SK-N-SH (cell line): ENCODE measurements around the gene KLF18. TPM values are rescaled to one million over a fixed set of nuclear protein-coding genes. Genes with fewer than 3 reads are reported as not detected.

Experiments
- CTCF ChIA-PET: fragments of 300-600, 350-600 bp; formaldehyde crosslinking; extraction: SDS; loops from one replicate; lab custom pipeline; 2021; lab: Yijun Ruan, JAX
- POLR2A ChIA-PET: fragments of 350-600 bp; sonication (Branson Sonifier 250); formaldehyde crosslinking; extraction: SDS; loops from one replicate; lab custom pipeline; 2020; ENCODE audit warnings: antibody characterized with exemption, inconsistent platforms; lab: Yijun Ruan, JAX
- DNase-seq: peaks from one replicate; pipeline ENCODE4 v3.0.0; 2012
- H2AFZ ChIP-seq: fragments of 200-600 bp; sonication (generic); 2 replicates; pipeline ENCODE4 v1.8.1; 2016; ENCODE audit warnings: antibody characterized with exemption, mild to moderate bottlenecking, low read depth
- H3F3A ChIP-seq: fragments of 200-600 bp; sonication (generic); replicated peaks from 2 replicates; pipeline ENCODE3; 2016; ENCODE audit warnings: antibody characterized with exemption, mild to moderate bottlenecking; ENCODE audit not compliant: insufficient read depth
- H3K27ac ChIP-seq, 2 experiments: fragments of 200-500 bp in 1 of 2; fragments of 200-600 bp in 1 of 2; sonication (Bioruptor generic) in 1 of 2; sonication (generic), shearing (Covaris generic) in 1 of 2; 2 replicates each; pipeline versions ENCODE4 v1.5.1 to v1.6.1; 2014 to 2016; ENCODE audit warnings: low read depth in 2 of 2, inconsistent platforms in 1 of 2, low read length in 1 of 2, mild to moderate bottlenecking in 1 of 2, mixed read lengths in 1 of 2
- H3K27me3 ChIP-seq: fragments of 200-600 bp; sonication (generic), shearing (Covaris generic); 2 replicates; pipeline ENCODE4 v1.6.1; 2016; ENCODE audit warnings: mixed run types; ENCODE audit not compliant: insufficient read depth
- H3K36me3 ChIP-seq, 2 experiments: fragments of 200-500 bp in 1 of 2; fragments of 200-600 bp in 1 of 2; sonication (Bioruptor generic) in 1 of 2; sonication (generic) in 1 of 2; replicated peaks in 1 of 2; 2 replicates each; pipeline versions ENCODE3 to v1.5.1; 2014 to 2016; ENCODE audit warnings: low read length in 1 of 2, mild to moderate bottlenecking in 1 of 2; ENCODE audit not compliant: insufficient read depth in 2 of 2, control insufficient read depth in 1 of 2
- H3K4me1 ChIP-seq, 2 experiments: fragments of 200-500 bp in 1 of 2; fragments of 200-600 bp in 1 of 2; sonication (Bioruptor generic) in 1 of 2; sonication (generic), shearing (Covaris generic) in 1 of 2; 2 replicates each; pipeline versions ENCODE4 v1.5.1 to v1.6.1; 2014 to 2016; ENCODE audit warnings: low read depth in 1 of 2, low read length in 1 of 2, mixed run types in 1 of 2; ENCODE audit not compliant: insufficient read depth in 2 of 2, control insufficient read depth in 1 of 2
- H3K4me2 ChIP-seq: fragments of 200-600 bp; sonication (generic), shearing (Covaris generic); 2 replicates; pipeline ENCODE4 v1.6.1; 2017; ENCODE audit warnings: mixed run types
- H3K4me3 ChIP-seq, 2 experiments: fragments of 200-500 bp in 1 of 2; fragments of 200-600 bp in 1 of 2; sonication (Bioruptor generic) in 1 of 2; sonication (generic), shearing (Covaris generic) in 1 of 2; 2 replicates each; pipeline versions ENCODE4 v1.5.1 to v1.8.1; 2014 to 2016; ENCODE audit warnings: low read depth in 2 of 2, inconsistent platforms in 1 of 2, low read length in 1 of 2, mild to moderate bottlenecking in 1 of 2, mixed read lengths in 1 of 2, moderate library complexity in 1 of 2
- H3K79me2 ChIP-seq: fragments of 200-600 bp; sonication (generic); 2 replicates; pipeline ENCODE4 v1.8.1; 2017; ENCODE audit warnings: mild to moderate bottlenecking; ENCODE audit not compliant: insufficient read depth
- H3K9ac ChIP-seq: fragments of 200-600 bp; sonication (generic); 2 replicates; pipeline ENCODE4 v1.6.1; 2017; ENCODE audit warnings: mixed run types
- H3K9me2 ChIP-seq: fragments of 200-600 bp; sonication (generic); 2 replicates; pipeline ENCODE4 v1.6.1; 2017; ENCODE audit warnings: mixed run types
- H3K9me3 ChIP-seq: fragments of 200-600 bp; sonication (generic); 2 replicates; pipeline ENCODE4 v1.6.1; 2017; ENCODE audit warnings: mixed run types, mild to moderate bottlenecking, moderate library complexity
- H4K20me1 ChIP-seq: fragments of 200-600 bp; sonication (generic); 2 replicates; pipeline ENCODE4 v1.6.1; 2017; ENCODE audit warnings: mild to moderate bottlenecking, mixed run types; ENCODE audit not compliant: insufficient read depth
- EP300 ChIP-seq, 2 experiments: IDR thresholded peaks; 2 replicates each; pipeline versions ENCODE4 v1.4.0 to v1.6.1; 2012; ENCODE audit warnings: borderline replicate concordance in 1 of 2, low read depth in 1 of 2, low read length in 1 of 2
- FOSL2 ChIP-seq: IDR thresholded peaks from 2 replicates; pipeline ENCODE4 v1.4.0; 2012; ENCODE audit warnings: low read depth, mild to moderate bottlenecking, moderate library complexity, borderline replicate concordance
- GABPA ChIP-seq: IDR thresholded peaks from 2 replicates; pipeline ENCODE4 v1.4.0; 2012; ENCODE audit warnings: low read depth, mild to moderate bottlenecking
- JUND ChIP-seq: IDR thresholded peaks from 2 replicates; pipeline ENCODE4 v1.4.0; 2012
- MXI1 ChIP-seq: IDR thresholded peaks from 2 replicates; pipeline ENCODE4 v1.6.1; 2012; ENCODE audit warnings: mild to moderate bottlenecking, low read depth, low read length, improper control_type of control experiment
- NFIC ChIP-seq: IDR thresholded peaks from 2 replicates; pipeline ENCODE4 v1.4.0; 2012; ENCODE audit warnings: borderline replicate concordance
- PBX3 ChIP-seq: IDR thresholded peaks from 2 replicates; pipeline ENCODE4; 2012
- RXRA ChIP-seq: IDR thresholded peaks from 2 replicates; pipeline ENCODE4 v1.4.0; 2012; ENCODE audit warnings: low read depth, mild to moderate bottlenecking, borderline replicate concordance
- SIN3A ChIP-seq: IDR thresholded peaks from 2 replicates; pipeline ENCODE4 v1.6.1; 2012; ENCODE audit warnings: low read depth, mild to moderate bottlenecking, low read length, moderate library complexity, borderline replicate concordance
- WGBS: methylation state at CpG from one replicate; pipeline ENCODE4 v1.1.6; 2017; ENCODE audit warnings: low lambda C conversion rate; 5-methylcytosine and 5-hydroxymethylcytosine counted together
- polyA plus RNA-seq, 3 experiments: library from polyadenylated mRNA; depleted of rRNA; stranded (reverse); fragments of >200 nt; gene quantifications; 2 replicates each; pipeline ENCODE4 v1.2.3, GENCODE V29; 2012
- TF ChIP-seq, protein P1 (sequence below): IDR thresholded peaks from 2 replicates; pipeline ENCODE4 v1.4.0; 2012; ENCODE audit warnings: low read depth, borderline replicate concordance
- TF ChIP-seq, protein P2 (sequence below): IDR thresholded peaks from 2 replicates; pipeline ENCODE4 v1.6.1; 2012; ENCODE audit warnings: mild to moderate bottlenecking, low read depth, low read length, moderate library complexity

The KLF18 gene
- polyA plus RNA-seq, 1 of the 3 experiments (the other 2 are of a cell fraction): not detected

- Histone ChIP-seq H3K9me3 (no peaks in the 10 kb centered on the region), H3K4me3 (no peak overlapping the region), H3K36me3 (no peaks in the 10 kb centered on the region), H3F3A (no peaks in the 10 kb centered on the region), H4K20me1 (no peaks in the 10 kb centered on the region), H3K27me3 (no peaks in the 10 kb centered on the region), H3K27ac (no peak overlapping the region), H3K9ac (no peak overlapping the region), H2AFZ (no peak overlapping the region), H3K4me1 (no peaks in the 10 kb centered on the region), H3K4me2 (no peak overlapping the region)
- CTCF ChIA-PET: no interaction called here
- POLR2A ChIA-PET: no interaction called here
- no peak for DNase-seq
- whole genome bisulfite sequencing: 15% methylated on average over 3 of the region's 3 CpGs
- TF ChIP-seq SIN3A (no peak), MXI1 (no peak), JUND (no peak), FOSL2 (no peak), PBX3 (no peak), NFIC (no peak), GABPA (no peak), EP300 (IDR thresholded peaks at IDR 0.05; ENCODE audit: borderline replicate concordance in 1 of 2, low read depth in 1 of 2, low read length in 1 of 2) (no peak), RXRA (no peak)
- TF ChIP-seq, protein P1, sequence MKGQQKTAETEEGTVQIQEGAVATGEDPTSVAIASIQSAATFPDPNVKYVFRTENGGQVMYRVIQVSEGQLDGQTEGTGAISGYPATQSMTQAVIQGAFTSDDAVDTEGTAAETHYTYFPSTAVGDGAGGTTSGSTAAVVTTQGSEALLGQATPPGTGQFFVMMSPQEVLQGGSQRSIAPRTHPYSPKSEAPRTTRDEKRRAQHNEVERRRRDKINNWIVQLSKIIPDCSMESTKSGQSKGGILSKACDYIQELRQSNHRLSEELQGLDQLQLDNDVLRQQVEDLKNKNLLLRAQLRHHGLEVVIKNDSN: no peak
- TF ChIP-seq, protein P2, sequence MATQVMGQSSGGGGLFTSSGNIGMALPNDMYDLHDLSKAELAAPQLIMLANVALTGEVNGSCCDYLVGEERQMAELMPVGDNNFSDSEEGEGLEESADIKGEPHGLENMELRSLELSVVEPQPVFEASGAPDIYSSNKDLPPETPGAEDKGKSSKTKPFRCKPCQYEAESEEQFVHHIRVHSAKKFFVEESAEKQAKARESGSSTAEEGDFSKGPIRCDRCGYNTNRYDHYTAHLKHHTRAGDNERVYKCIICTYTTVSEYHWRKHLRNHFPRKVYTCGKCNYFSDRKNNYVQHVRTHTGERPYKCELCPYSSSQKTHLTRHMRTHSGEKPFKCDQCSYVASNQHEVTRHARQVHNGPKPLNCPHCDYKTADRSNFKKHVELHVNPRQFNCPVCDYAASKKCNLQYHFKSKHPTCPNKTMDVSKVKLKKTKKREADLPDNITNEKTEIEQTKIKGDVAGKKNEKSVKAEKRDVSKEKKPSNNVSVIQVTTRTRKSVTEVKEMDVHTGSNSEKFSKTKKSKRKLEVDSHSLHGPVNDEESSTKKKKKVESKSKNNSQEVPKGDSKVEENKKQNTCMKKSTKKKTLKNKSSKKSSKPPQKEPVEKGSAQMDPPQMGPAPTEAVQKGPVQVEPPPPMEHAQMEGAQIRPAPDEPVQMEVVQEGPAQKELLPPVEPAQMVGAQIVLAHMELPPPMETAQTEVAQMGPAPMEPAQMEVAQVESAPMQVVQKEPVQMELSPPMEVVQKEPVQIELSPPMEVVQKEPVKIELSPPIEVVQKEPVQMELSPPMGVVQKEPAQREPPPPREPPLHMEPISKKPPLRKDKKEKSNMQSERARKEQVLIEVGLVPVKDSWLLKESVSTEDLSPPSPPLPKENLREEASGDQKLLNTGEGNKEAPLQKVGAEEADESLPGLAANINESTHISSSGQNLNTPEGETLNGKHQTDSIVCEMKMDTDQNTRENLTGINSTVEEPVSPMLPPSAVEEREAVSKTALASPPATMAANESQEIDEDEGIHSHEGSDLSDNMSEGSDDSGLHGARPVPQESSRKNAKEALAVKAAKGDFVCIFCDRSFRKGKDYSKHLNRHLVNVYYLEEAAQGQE: no peak
- TF ChIP-seq, all 33 proteins: peak for 0
- Histone ChIP-seq H3K79me2 (no peaks in the 10 kb centered on the region), H3K9me2 (no peaks in the 10 kb centered on the region)
Observed at GRCh38 chr1:44131411-44131810, 10.0 kb downstream of the KLF18 start.
